ENCODE measurements around the gene CAMTA2.
"Not testable (repeated sequence)": the region's sequence is repeated elsewhere in the genome, so short reads cannot be mapped to it uniquely, and the experiment has no call there.

CAMTA2 gene

DNA sequence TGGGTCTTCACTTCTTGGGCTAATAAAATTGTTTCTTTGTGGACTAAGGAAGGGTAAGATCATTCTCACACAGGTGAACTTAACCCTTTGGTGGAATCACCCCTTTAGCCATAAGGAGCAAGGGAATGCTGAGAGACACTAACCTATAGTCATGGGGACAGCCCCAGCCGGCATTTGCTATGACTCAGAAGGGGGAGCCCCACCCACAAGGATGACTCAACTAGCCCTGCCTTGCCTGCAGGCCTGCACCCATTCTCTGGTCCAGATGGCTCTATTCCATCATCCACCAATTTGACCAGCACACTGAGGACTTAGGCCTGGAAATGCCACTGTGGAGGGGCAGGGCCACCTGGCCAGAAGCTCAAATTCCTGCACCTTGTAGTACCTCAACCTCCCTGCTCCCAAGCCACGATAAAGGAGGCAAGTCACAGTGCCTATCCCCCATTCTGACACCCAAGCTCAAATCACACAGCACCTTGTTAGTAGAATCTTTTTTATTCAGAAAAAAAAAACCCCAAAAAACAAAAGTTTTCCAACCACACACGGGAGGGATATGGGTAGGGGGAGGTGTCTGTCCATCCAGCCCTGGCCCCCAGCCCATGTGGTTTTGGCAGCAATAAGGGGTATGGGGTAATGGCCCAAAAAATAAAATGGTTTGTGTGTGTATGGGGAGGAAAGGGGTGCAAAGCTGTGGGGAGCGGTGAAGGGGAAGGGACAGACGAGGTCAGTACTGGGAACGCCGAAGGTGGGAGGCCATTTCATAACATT is 42.1 kb downstream of the CAMTA2 start:
- DNase-seq: peak; percentile 78

DNA sequence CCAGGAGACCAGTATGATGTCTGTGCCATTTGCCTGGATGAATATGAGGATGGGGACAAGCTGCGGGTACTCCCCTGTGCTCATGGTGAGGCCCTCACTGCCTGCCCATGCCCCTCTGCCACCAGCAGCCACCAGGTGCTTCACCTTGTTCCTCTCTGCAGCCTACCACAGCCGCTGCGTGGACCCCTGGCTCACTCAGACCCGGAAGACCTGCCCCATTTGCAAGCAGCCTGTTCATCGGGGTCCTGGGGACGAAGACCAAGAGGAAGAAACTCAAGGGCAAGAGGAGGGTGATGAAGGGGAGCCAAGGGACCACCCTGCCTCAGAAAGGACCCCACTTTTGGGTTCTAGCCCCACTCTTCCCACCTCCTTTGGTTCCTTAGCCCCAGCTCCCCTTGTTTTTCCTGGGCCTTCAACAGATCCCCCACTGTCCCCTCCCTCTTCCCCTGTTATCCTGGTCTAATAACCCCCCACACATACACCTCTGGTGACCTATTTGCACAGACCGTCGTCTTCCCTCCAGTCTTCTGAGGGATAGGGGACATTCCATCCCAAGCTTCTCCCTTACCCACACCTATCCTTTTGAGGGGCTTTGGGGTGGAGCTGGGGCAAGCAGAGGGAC is 42.8 kb downstream of the CAMTA2 start:
- DNase-seq: peak; percentile 29

GRCh38 chr17:4944163-4944553 is 43.3 kb downstream of the CAMTA2 start:
- peak; percentile 70 for DNase-seq

DNA sequence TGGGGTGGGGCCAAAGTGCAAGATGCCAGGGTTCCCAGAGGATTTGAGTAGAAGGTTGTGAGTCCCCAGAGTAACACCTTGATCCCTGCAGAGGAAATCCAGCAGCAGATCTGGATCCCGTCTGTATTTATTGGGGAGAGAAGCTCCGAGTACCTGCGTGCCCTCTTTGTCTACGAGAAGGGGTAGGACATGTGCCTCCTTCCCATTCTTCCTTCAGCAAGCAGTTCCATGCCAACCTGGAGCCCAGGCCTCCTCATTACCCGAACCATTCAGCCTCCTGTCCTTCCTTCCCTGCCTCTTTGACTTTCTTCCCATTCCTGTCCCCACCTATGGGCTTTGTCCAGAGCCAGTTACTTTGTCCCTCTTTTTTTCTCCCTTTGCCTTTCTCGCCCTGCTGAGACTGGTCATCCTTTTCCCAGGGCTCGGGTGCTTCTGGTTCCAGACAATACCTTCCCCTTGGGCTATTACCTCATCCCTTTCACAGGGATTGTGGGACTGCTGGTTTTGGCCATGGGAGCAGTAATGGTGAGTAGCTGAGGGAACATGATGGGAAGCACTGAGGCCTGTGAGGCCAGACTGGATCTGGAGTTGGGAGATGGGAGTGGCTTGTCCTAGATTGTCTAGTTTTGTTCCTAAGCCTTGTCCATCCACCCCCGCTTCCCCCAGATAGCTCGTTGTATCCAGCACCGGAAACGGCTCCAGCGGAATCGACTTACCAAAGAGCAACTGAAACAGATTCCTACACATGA is 44.5 kb downstream of the CAMTA2 start:
- DNase-seq: no peak

- no peak for DNase-seq
Observed at GRCh38 chr17:4941319-4941610, 46.2 kb downstream of the CAMTA2 start.

DNA sequence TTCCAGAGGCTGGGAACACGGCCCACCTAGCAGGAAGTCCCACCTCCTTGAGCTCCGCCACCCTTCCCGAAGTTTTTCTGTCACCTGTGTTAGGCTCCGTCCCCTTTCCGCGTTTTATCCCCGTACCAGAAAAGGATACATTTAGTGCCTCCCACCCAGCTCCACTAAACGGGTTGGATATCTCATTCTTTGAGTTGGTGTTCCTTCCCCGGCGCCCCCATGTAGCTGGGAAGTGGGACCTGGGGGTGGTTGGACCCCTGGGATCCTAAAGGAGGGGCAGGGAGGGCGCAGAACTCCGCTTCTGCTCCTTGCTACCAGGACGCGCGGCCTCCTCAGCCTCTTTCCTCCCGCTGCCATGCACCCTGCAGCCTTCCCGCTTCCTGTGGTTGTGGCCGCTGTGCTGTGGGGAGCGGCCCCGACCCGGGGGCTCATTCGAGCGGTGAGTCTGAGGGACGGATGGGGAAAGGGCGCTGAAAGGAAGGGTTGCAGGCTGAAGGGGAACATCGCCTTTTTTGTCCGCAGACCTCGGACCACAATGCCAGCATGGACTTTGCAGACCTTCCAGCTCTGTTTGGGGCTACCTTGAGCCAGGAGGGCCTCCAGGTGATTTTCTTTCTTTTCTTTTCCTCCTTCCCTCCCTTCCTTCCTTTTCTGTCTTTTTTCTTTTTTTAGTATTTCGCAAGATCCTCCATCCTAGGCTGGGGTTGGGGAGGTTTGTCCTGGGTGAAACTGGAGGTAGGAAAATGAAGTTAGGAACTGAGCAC is 46.7 kb downstream of the CAMTA2 start:
- peak; percentile 39 for DNase-seq

DNA sequence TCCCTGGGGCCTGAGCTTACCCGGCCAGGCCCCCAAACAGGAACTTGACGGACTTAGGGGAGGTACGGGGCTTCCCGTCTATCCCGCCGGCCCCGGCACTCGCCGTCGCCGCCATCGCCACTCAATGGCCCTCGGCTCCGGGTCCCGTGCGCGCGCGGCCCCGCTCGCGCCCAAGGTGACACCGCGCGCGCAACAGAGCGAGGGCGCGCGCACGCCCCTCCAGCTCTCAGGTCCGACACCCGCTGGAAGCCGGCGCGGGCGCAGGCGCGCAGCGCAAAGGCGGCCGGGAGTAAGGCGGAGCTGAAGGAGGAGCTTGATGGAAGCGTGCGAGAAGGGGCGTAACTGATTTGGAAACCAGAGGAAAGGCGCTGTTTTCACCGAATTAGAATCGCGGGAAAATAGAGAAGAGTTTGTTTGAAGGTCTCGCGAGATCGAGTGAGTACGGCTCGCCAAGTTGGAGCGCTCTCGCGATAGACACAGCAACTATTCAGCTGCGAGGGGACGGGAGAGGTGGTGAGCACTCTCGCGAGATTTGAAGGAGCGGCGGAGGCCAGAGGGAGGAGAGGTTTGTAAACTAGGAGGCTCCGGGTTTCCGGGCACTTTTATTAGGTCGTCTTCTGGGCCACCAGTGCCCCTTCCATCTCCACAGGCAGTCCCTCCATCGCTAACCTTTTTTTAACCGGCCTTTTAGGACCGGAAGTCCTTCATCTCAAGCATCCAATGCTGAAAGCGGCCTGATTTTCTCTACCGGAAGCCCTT is 47.5 kb downstream of the CAMTA2 start, which contains the start of the genes RNF167 and SLC25A11:
TSS of gene RNF167 (plus strand) at position 473 of the 759 bp plus-strand sequence. CDS start 642 bp downstream, outside the sequence.
TSS of gene SLC25A11 (minus strand) at position 251 of the 759 bp plus-strand sequence. CDS start at position 115, 136 bp downstream.
- peak; percentile 99 for DNase-seq

GRCh38 chr17:4939546-4939795 is 48.0 kb downstream of the CAMTA2 start:
- DNase-seq: no peak

DNA sequence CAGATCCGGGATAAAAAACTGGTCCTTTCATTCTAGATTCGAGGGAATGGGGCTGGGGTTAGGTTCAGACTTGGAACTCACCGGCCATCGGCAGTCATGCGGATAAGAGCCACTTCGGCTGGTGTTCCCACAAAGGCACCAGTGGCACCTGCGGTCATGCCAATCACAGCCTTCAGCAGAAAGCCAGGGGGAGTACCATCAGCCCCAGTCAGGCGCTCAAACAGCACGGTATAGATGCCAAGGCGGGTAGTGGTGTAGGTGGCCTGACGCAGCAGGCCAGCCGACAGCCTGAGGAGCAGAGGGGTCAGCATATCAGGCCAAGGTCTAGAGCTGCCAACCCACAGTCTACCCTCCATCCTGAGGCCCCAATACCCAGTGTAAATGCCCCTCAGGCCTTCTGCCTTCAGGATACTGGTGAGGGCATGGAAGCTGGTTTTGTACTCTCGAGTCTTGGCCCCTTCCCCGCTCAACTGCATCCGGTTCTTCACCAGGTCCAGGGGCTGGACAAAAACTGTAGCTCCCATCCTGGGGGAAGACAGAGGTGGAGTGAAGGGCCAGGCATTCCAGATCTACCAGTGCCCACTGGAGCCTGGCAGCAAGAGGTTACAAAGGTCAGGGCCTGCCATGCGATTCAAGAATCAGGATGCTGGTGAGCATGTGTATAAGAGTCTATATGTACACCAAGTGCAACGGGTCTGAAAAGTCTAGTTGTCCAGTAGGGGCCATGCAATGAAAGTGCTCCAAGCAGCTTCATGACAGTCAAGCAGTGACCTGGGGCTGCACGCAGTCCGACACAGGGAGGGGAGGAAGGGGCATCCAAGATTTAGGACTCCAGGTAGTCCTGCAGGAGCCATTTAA is 48.6 kb downstream of the CAMTA2 start:
- no peak for DNase-seq

DNA sequence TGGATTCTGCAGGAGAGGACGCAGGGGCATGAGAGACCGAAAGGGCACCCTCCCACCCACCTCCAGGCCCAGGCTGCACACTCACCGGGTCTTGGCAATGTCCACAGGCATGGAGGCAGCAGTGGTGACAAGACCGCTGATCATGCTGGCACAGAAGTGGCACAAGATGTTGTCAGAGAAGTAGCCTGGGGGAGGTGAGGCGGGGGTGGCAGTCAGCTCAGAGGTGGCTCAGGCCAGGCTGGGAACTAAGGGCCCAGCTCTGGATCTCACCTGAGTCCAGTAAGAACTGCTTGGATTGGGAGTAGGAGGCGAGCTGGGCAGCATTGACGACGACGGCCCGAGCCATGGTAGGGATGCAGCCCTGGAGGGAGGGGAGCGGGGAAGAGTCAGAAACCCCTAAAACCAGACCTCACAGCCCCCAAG is 49.4 kb downstream of the CAMTA2 start:
- no peak for DNase-seq

DNA sequence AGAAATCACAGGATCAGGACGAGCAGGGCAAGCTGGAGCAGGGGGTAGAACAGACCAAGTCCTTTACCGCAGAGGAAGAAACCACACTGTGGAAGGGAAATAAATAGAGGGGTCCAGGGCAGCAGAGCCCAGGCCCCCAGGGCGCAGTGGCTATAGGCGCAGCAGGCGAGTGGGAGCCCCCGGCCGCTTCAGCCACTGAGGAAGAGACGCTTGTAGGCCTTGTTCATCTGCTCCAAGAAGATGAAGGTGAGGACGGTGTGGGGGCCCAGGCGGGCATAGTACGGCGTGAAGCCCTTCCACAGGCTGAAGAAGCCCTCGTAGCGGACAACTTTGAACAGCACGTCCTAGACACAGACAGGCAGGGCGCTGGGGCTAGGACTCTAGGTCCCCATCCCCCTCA is 49.9 kb downstream of the CAMTA2 start:
- no peak for DNase-seq

- DNase-seq: no peak
Observed at GRCh38 chr17:4936436-4936835, 51.0 kb downstream of the CAMTA2 start.

DNA sequence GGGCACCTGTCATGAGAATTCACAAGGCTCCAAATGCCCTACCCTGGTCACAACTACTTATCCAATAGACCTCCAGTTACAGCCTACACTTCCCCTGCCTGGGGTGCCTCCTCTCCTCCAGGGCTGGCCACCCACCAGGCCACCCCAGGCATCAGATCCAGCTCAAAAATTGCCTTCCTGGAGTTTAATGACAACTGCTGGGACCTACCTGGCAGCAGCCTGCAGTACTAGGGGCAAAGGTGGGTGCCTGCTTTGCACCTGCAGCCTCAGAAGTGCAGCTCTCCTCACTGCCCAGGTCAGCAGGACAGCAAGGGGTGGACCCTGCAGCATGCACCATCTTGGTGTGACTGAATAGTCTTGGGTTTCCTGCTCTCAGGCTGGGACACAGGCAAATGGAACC is 51.8 kb downstream of the CAMTA2 start:
- DNase-seq: no peak

- peak; percentile 18 for DNase-seq
Observed at GRCh38 chr17:4934173-4934979, 53.1 kb downstream of the CAMTA2 start.

DNA sequence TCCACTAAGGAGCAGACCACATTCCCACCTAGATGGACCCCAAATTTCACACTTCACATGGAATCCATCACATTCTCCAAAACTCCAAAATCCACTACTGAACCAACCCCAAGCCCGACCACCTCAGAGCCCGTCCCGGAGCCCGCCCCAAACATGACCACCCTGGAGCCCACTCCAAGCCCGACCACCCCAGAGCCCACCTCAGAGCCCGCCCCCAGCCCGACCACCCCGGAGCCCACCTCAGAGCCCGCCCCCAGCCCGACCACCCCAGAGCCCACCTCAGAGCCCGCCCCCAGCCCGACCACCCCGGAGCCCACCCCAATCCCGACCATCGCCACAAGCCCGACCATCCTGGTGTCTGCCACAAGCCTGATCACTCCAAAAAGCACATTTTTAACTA is 53.8 kb downstream of the CAMTA2 start:
- DNase-seq: no peak

GRCh38 chr17:4932756-4933155 is 54.7 kb downstream of the CAMTA2 start:
- no peak for DNase-seq

GRCh38 chr17:4931963-4932362 is 55.5 kb downstream of the CAMTA2 start, which contains the start of gene GP1BA:
GP1BA (plus strand) TSS chr17:4932277; CDS start chr17:4932605, 328 bp downstream.
- no peak for DNase-seq

GRCh38 chr17:4928881-4929280 is 58.6 kb downstream of the CAMTA2 start:
- no peak for DNase-seq

DNA sequence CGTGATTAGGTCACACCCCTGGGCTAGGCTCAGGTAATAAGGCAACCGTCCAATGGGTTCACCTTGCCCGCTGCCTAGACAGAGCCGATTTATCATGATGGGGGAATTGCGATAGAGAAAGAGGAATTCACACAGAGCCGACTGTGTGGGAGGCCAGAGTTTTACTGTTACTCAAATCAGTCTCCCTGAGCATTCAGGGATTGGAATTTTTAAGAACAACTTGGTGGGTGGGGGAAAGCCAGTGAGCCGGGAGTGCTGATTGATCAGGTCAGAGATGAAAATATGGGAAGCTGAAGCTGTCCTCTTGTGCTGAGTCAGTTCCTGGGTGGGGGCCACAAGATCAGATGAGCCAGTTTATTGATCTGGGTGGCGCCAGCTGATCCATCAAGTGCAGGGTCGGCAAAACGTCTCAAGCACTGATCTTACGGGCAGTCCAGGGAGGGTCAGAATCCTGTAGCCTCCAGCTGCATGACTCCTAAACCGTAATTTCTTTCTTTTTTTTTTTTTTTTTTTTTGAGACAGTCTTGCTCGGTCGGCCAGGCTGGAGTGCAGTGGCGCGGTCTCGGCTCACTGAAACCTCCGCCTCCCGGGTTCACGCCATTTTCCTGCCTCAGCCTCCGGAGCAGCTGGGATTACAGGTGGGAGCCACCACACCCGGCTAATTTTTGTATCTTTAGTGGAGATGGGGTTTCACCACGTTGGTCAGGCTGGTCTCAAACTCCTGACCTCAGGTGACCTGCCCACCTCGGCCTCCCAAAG is 60.7 kb downstream of the CAMTA2 start:
- DNase-seq: not testable (repeated sequence)

GRCh38 chr17:4921320-4921719 is 66.2 kb downstream of the CAMTA2 start:
- no peak for DNase-seq
